AML-193 (cell line): ENCODE results near the gene MAPK8IP2.

Experiments used
- DNase-seq, 2 experiments: peaks; one replicate each; lab custom pipeline; 2025; lab: John Stamatoyannopoulos, UW

The MAPK8IP2 gene

DNA sequence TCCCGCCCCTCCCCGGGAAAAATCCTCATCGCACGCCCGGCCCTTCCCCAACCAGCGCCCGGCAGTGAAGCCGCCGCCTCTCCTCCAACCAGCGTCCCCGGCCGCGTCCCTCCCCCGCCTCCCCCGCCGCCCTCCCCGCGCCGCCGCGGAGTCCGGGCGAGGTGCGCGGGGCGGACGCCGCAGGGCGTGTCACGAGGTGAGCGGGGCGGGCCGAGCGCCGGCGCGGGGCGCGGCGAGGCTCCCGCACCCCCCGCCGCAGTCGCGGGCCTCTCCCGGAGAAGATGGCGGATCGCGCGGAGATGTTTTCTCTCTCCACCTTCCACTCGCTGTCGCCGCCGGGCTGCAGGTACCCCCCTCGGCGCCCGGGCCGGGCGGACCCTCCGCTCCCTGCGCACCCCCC is at the start of gene MAPK8IP2:
MAPK8IP2 (plus strand) TSS at position 256 of the 400 bp plus-strand sequence; CDS start at position 282, 26 bp downstream.
- DNase-seq: no peak

DNA sequence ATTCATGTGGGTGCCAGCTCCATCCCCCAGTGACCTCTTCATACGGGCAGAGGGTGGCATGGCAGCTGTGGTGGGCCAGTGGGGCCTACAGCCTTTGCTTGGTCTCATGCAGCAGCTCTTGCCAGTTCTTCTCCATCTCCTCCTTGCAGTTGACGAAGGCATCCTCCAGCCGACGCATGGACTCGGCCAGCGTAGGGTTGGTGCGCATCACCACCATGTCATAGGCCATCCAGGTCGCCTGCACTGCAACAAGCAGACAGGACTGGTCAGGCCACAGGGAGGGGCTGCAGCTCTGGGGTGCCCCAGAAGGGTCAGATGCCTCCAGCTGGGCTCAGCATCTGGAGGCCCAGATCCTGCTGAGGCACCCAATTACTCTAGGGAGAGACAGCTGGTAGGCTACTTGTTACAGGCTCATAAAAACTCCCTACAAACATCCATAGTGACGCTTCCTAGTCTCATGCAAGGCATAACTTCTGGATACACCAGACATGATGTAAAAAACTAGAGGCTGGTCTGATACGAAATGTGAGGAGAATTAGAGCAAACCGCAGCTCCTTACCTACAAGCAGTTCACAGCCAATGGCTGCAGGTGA is 49.3 kb upstream of the MAPK8IP2 start:
- DNase-seq: no peak

DNA sequence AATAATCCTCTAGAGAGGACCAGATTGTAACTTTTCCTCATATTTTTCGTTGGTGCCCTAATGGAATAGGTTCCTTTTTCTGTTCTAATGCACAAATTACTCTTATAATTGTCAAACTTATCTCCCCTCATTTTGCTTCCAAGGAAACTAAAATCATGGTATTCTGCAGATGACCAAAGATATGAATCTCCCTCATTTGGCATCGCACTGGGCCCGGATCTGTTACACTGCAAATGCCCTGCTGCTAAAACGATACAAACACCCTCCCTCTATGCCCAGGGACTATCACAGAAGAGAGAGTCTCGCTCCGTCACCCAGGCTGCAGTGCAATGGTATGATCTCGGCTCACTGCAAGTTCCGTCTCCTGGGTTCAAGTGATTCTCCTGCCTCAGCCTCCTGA is 47.3 kb upstream of the MAPK8IP2 start:
- DNase-seq: no peak

DNA sequence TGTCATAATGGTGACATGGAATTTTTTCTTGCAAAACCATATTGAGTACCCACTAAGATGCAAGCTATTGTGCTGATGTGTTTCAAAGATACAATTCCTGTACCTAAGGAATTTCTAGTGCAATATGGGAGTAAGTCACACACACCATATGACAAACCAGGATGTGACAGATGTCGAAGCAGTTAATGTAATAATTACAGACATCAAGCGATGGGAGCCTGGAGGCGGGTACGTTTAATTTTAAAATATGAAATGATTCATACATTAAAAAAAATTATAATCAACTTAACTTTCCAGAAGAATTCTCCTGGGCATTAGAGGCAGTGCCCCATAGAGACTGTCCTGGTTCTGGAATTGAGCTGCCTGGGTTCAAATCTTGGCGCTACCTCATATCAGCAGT is 43.9 kb upstream of the MAPK8IP2 start:
- no peak for DNase-seq

DNA sequence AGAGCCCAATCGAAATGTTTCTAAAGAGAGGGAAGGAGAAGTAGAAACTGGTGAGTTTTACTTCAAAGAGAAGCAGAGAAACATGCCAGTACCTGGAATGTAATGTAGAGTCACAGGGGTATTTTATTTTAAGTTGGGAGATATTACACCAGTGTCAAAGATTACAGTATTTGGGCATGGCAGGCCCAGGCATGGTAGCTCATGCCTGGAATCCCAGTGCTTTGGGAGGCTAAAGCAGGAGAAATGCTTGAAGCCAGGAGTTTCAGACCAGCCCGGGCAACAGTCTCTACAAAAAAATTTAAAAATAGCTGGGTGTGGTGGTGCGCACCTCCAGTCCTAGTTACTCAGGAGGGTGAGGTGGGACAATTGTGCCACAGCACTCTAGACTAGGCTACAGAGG is 40.6 kb upstream of the MAPK8IP2 start:
- no peak for DNase-seq

DNA sequence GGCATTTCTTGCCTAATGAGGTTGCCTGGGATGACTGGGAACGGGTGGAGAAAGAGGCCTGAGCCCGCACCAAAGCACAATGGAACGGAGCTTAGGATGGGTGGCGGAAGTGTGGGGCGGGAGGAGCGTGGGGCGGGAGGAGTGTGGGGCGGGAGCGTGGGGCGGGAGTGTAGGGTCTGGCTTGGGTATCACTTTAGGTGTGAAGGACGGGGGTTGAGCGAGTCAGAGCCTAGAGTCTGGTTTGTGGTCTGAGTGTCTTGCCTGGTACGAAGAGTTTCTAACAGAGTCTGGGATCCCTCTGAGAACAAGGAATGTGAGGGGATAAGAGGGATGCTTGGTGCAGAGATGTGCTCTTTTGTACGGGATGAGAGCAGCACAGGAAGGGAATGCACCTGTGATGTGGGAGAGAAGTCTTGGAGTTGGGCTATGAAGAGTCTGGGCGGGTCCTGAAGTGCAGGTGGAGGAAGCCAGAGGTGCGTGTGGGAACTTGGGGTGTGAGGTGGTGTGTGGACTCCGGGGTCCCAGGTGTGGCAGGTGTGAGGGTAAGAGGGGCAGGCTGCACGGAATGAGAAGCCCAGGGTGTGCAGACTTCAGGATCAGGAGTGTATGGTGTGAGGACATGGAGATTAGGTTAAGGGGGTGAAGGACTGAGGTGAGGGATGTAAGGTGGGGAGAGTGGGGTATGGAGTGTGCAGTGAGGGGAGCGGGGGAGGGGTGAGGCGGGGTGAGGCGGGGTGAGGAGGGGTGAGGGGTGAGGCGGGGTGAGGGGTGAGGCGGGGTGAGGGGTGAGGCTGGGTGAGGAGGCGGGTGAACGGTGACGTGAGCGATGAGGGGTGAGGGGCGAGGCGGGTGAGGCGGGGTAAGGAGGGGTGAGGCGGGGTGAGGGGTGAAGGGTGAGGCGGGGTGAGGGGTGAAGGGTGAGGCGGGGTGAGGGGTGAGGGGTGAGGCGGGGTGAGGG is 38.9 kb upstream of the MAPK8IP2 start:
- DNase-seq: no peak

DNA sequence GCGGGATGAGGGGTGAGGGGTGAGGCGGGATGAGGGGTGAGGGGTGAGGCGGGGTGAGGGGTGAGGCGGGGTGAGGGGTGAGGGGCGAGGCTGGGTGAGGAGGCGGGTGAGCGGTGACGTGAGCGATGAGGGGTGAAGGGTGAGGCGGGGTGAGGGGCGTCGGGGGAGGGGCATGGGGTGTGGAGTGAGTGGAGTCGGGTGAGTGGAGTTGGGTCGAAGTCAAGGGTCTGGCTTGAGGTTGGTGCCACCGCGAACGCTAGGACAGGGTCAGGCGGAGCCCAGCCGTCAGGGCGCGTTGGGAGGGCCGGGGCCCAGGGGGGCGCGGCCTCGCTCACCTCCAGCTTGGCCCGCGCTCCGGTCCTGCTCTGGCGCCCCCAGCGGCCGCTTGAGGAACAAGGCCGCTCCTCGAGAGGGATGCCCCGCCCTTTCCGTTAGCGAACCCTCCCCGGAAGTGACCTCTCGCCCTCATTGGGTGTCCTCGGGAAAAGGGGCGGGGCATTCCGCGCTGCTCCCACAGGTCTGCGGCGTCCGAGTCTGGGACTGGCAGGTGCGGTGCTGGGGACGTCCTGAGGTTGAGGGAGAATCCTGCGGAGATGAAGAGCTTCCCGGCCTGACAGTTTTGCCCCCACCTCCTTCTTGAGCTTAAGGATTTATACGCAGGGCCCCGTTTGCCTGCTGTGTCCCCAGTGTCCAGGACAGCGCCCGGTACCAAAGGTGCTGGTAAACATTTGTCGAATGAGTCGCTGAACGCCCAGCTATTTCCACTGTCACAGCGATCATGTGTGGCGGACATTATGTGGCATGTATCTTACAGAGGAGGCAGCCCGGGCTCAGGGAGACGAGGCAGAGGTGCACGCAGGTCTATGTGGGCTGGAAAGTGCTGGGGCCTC is 37.8 kb upstream of the MAPK8IP2 start, which contains the start of gene SYCE3:
SYCE3 (minus strand) TSS at position 397 of the 890 bp plus-strand sequence. CDS start 6,514 bp downstream, outside the sequence.
- DNase-seq: peak; percentile 84 to 90

DNA sequence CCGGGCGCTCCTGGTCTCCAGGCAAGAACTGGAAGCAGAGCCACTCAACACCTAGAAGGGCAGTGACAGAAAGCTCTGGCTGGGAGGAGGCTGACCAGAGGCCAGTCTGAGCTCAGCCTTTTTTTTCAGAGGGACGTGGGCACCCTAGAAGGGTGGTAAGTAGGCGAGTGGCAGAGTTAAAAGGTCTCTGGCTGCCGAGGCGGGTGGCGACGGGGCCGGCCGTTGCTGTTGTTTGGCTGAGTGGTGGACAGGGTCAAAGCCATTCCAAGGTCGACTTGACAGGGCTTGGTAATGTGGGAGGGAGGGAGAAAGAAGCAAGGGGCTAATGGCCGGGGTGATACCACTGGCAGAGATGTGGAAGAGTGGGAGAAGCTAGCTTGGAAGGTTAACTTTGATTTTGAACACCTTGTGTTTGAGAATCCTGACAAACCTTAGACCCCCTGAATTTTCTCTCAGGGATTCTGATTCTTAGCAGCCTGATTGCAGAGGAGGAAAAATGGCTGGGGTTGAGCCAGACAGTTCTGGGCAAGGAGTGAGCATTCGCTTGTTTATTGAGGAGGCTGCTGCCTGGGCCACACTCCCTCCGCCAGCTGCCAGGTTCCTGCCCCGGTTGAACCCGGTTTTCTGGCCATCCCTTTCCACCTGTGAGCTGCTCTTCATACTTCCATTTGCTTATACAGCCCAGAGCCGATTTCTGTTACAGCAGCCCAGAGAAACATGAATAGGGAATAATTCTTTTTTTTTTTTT is 37.0 kb upstream of the MAPK8IP2 start:
- DNase-seq: no peak

DNA sequence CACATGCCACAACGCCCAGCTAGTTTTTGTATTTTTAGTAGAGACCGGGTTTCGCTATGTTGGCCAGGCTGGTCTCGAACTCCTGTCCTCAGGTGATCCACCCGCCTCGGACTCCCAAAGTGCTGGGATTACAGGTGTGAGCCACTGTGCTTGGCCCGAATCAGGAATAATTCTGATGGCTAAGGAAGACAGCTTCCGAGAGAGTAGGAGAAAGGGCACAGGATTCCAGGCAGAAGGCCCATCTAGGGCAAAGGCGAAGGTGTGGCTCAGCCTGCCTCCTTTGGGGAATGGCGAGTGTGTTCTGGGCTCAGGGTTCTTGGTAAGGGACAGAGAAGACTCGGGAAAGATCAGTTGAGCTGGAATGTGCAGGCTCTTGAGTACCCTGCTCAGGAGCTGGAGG is 36.3 kb upstream of the MAPK8IP2 start:
- DNase-seq: no peak

DNA sequence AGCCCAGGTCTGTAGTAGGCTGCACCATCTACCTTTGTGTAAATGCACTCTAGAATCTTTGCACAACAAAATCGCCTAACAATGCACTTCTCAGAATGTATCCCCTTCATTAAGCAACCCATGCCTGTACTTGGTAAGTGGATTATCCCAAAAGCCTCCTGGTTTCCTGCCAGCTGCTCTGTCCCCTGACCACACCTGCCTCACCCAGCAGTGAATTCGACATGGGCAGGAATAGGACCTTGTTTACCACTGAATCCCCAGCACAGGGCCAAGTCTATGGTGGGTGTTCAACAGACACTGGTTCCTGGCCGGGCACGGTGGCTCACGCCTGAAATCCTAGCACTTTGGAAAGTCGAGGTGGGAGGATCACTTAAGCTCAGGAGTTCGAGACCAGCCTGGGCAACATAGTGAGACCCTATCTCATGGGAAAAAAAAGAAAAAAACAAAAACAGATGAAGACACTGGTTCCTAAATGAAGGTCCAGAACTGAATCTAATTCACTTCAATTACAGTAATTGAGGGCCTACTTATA is 32.8 kb upstream of the MAPK8IP2 start:
- no peak for DNase-seq

DNA sequence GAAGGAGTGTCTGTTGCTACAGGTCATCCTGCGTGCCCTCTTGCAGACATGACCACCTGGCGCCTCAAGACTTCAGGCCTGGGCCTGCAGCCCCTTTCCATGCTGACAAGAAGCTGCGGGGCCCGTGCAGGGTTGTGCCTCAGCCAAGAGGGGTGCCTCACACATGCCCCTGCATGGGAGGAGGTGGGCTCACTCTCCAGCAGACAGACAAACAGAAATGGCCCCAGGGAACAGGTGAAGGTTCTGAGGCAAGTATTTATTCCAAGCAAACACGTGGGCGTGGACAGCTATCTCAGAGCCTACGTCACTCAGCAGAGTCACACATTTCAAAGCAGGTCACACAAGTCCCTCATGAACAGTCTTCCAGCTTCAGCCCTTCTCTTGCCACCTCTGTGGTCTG is 32.0 kb upstream of the MAPK8IP2 start:
- no peak for DNase-seq

DNA sequence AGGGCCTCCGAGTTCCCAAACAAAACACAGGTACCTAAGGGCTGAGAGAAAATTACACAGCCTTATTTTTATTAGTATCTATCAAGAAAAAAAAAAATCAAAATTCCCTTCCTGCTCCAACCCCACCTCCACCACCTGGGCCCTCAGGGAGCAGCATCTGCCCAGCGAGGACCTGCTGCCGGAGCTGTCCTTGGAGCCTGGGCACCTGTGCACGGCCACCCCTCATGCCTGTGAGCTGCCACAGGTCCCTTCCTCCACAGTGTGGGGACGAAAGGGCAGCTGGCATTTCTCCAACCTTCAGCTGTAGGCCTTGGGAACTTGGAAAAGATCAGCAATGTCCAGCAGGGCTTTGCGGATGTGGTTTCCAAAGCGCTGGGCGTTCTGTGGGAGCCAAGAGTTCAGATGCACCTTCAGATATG is 31.5 kb upstream of the MAPK8IP2 start:
- no peak for DNase-seq

DNA sequence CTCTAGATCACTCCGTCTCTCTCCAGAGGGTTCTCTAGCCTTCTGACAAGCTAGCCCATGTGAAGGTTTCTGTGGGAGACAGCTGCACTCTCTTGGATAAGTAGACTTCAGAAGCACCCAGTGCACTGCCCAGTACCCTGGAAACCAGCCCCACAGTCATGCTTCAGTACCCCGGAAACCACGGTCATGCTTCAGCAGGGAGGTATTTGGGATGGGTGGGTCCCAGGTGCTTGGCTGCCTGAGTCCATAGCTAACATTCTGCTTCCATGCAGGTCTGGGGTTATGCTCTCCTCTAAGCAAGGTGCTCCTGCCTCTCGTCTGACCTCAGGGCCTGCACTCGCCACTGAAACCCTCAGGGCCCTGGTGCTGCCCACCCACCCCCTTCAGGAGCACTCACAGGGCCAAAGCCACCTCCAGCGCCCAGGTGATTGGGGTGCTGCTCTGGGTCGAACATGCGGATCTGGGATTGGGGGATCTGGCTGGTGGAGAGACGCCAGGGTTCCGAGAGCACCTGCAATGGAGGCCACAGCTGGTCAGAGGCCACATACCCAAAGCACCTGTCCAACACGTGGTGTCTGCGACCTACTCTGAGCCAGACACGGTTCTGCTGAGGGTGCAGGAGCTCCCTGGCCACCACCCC is 30.6 kb upstream of the MAPK8IP2 start:
- no peak for DNase-seq

DNA sequence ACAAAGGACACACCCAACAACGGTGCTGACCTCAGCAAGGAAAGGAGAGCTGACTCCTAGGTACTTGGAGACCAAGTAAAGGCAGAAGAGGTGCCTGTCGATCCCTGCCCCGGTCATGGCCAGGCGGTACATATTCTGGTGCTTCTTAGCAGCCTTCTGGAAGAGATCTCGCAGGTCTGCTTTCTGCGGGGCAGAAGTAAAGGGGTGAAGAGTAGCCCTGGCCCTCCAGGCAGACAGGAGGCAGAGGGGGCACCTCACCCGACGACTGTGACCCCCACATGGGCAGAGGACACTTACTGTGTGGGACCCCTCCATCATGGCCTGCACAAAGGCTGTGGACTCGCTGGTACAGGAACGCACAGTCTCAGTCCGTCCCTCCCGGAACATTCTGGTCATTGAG is 29.7 kb upstream of the MAPK8IP2 start:
- DNase-seq: no peak

DNA sequence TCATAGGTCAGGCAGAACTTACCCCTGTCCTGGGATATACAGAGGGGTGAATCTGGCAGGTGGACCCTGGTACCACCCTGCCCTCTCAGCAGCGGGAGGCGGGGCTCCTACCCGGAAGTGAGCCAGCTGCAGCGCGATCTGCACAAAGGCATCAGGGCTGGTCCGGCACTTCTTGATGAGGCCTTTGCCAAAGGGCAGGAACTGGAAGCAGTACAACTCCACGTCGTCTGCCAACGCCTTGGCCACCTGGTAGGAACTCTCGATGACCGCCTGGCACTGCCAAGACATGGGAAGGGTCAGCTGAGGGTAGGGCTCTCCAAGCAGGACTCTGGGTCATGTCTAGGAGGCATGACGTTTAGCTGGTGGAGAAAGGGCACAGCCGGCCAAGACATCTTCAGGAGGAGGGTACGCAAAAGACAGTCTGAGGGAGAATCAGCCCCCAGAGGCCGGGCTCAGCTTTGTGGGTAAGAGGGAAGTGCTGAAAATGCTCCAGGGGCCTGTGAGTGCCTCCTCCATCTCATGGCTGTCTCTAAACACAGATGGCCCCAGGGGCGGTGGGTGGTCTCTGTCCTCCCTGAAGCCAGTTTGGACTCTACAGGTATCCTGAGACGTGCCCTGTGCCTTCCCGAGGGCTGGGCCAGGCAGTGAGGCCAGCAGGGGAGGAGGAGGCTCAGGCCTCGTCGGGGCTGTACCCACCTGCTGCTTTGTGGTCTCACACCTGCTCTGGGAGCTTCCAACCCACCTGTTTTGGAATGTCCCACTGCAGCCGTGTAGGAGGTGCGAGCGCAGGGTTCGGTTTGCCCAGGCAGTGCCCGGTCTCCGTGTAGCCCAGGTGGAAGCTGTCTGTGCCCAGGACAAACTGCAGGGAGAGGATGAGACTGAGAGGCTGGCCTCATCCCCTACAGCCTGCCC is 29.1 kb upstream of the MAPK8IP2 start:
- DNase-seq: no peak

DNA sequence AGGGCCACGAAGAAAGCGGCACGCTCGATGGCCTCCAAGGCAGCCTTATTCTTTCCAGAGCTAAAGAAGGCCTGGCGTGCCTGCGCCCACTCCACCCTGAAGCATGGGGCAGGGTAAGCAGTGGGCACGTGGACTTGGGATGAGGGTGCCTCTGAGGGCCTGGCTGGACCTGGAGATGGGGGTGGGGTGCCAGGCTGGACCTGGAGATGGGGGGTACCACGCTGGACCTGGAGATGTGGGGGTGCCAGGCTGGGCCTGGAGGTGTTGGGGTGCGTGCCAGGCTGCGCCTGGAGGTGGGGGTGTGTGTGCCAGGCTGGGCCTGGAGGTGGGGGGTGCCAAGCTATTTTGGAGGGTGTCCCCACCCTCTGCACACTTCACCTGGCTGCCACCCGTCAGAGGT is 27.6 kb upstream of the MAPK8IP2 start:
- no peak for DNase-seq

DNA sequence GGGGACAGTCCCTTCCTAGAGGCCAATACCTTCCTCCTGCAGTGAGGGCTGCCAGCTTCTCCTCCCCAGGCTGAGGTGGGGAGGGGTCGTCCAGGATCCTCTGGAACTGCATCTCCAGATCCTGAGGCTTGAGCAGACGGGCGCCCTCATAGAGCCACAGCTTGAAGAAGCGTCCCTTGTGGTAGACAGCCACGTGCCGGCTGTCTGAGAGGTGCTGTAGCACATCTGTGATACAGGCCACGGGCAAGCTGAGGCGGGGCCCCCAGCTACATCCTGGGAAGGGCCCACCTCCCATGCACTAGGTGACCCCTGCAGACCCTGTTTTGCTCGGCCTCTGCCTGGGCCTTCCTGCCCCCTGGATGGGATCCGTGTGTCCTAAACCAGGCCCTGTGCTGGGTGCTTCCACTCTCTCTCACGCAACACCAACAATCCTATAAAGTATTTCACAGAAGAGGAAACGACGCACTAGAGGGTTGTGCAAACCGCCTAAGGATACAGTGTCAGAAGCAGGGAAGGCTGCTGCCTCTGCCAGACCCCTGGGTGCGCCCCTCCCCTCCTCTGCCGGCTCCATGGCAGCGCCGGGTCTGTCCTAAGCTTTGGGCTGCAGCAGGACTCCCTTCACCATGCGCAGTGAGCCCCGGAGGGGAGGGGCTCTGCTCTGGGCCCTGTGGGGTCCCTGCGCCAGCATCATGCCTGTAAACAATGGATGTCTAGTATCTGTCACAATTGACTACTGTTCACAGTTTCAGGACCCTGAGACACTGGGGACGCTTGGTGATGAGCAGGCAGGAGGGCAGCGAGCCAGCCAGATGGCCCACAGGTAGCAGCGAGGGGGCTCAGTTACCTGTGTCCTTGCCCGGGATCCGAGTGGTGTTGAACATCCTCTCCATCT is 26.9 kb upstream of the MAPK8IP2 start:
- no peak for DNase-seq

DNA sequence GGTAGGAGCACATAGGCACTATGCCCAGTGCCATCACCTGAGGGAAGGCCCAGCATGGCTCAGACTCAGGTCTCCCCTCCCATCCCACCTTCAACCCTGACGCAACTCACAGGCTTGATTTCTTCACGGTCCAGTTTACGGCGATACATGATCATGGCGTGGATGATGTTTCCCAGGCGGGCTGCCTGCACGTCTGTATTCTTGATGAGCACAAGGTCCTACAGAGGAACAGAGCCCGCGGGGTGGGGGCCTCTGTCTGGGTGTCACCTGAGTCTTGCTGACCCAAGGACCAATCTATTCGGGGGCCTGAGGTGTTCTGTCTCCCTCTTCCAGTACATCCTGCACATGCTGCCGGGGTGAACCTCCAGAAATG is 26.2 kb upstream of the MAPK8IP2 start:
- DNase-seq: no peak
